Femur (tissue), 1 donor: ENCODE measurements around the gene GFRA1.

Experiments used
- DNase-seq: peaks from one replicate; pipeline ENCODE4 v3.0.0-alpha.2; 2017

Gene GFRA1

GRCh38 chr10:116121640-116122525 is 151.1 kb downstream of the GFRA1 start:
- DNase-seq = no peak

GRCh38 chr10:116120688-116121455 is 152.1 kb downstream of the GFRA1 start:
- DNase-seq = no peak

DNA sequence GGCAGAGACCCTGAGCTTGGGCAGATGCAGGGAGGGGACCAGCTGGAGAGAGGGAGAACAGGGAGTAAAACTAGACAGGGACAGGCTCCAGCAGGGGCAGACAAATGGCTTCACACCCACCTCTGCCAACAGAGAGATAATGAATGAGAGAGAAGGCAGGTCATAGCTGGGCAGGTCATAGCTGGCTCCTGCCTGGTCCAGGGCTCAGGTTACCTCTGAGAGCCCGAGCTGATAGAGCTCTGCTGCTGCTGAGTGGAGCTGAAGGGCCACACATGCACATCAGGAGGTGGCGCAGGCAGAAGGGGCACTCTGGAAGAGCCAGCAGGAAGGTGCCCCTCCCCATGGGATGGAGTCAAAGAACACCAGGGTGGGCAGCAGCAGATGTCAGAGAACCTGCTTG is 154.2 kb downstream of the GFRA1 start:
- no peak for DNase-seq

- DNase-seq = no peak
These were observed 157.2 kb downstream of the GFRA1 start for GRCh38 chr10:116115797-116116196.

DNA sequence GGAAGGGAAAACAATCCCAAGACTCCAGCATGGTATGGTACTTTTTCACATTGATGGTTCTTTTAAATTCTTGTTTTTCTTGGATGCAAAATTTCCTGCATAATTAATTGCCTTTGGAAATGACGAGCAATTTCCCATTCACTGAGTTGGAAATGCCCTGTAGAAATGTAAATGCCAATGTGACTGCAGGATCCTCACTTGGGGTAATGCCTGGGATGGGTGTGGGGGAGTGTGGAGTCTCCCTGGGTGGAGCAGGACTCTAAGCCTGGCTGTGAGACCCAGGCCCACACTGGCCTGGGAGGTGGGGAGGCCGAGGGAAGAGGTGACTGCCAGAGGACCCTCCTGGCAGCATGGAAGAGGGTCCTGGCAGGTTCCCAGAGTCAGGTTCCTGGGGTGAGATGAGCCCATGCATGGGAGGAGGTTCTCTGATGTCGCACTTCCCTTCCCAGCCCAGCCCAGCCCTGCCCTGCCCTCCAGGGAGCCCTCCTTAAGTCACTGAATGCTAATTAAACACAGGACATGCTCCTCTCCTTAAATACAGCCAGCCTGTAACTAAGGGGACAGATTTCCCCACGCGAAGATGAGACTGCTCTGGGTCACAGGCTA is 157.9 kb downstream of the GFRA1 start:
- DNase-seq = no peak

- DNase-seq = no peak
These were observed 159.1 kb downstream of the GFRA1 start for GRCh38 chr10:116113721-116114501.

- no peak for DNase-seq
These were observed 160.5 kb downstream of the GFRA1 start for GRCh38 chr10:116112232-116113231.

GRCh38 chr10:116111483-116112095 is 161.4 kb downstream of the GFRA1 start:
- DNase-seq = no peak

DNA sequence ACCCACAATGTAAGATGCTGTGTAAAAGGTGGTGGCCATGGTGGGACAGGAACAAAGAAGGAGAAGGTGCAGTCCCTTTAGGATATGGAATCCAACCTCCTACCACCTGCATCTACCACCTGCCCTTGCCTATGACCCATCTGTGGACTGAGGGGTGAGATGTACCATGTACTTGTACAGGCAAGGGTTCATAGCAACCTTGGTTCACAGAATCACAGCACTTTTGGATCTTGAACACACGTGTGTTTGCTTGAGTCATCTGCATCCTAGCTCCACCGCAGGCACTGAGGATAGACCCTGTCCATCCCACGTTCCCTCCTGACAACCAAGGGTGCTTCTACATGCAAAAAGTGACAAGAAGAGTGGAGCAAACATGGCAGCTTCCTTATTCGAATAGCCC is 162.3 kb downstream of the GFRA1 start:
- DNase-seq = no peak

GRCh38 chr10:116109881-116110280 is 163.1 kb downstream of the GFRA1 start:
- no peak for DNase-seq

GRCh38 chr10:116109481-116109880 is 163.5 kb downstream of the GFRA1 start:
- DNase-seq = no peak

DNA sequence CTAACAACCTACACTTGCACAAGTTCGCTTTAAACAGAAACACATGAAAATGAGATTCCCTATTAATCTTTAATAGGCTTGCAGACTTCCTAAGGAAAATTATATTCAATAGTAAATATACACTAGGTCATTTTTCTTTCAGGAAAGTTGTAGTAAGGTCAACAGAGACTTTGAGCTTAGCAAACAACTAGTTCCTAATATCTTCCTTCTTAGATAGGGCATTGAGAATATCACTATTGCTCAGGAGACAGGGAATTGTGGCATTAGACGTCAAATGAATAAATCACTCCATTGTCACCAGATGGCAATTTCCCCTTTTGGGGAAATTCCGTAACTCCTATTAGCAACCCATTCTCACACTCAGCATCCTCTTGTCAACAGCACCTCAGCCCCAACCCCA is 164.9 kb downstream of the GFRA1 start:
- DNase-seq = no peak

- DNase-seq = no peak
These were observed 166.4 kb downstream of the GFRA1 start for GRCh38 chr10:116106611-116107010.

- no peak for DNase-seq
These were observed 167.7 kb downstream of the GFRA1 start for GRCh38 chr10:116105264-116105663.

GRCh38 chr10:116104210-116104932 is 168.6 kb downstream of the GFRA1 start:
- DNase-seq = no peak

GRCh38 chr10:116103668-116104067 is 169.3 kb downstream of the GFRA1 start:
- no peak for DNase-seq

DNA sequence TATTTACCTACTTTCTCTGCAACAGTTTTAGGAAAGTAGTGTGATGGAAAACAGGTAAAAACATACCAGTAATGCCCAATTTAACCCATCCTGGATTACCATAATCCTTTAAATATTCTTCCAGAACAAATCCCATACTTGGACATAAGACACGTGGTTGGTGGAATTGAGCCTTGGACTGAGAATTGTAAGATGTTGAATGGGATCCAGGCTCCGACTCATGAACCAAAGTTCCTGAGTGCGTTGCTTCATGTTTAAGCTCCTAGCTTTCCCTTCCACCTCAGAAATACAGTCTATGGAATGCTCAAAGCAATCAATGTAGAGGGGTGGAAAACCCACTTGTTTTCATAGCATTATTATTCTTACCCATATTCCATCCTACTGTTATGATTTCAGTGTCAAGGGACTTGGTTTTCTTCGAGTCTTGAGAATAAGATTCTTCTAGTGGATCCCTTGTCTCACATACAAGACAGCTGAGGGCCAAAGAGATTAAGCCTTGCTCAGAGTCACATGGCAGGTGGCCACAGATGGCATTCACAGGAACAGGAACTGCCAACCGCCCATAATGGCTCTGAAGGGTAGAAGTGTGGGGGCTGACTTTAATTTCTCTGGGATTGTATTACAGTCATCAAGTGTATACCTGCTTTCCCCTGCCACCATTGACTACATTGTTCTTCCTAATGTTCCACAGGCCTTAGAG is 171.2 kb downstream of the GFRA1 start:
- DNase-seq = no peak

- DNase-seq = no peak
These were observed 172.0 kb downstream of the GFRA1 start for GRCh38 chr10:116100984-116101383.

- DNase-seq = no peak
These were observed 174.0 kb downstream of the GFRA1 start for GRCh38 chr10:116099023-116099420.
